Neural progenitor cell (in vitro differentiated cells): ENCODE measurements around the gene CCDC106.

Source experiments
- CTCF ChIP-seq: fragments of 200-600 bp; sonication (generic); IDR thresholded peaks from 2 replicates; pipeline ENCODE4 v1.5.1; 2017; ENCODE audit warnings: antibody characterized with exemption, mild to moderate bottlenecking
- EZH2 ChIP-seq: fragments of 200-600 bp; sonication (generic); IDR thresholded peaks from 2 replicates; pipeline ENCODE4 v1.6.1; 2017; ENCODE audit warnings: antibody characterized with exemption, mild to moderate bottlenecking, moderate library complexity
- EZH2phosphoT487 ChIP-seq: fragments of 200-600 bp; sonication (generic); IDR thresholded peaks from 2 replicates; pipeline ENCODE4 v1.6.1; 2017; ENCODE audit warnings: antibody characterized with exemption

- no peak for TF ChIP-seq CTCF
- TF ChIP-seq EZH2: no peak
- TF ChIP-seq EZH2phosphoT487: no peak
These were observed 51.2 kb downstream of the CCDC106 start for GRCh38 chr19:55699221-55699620.
